ENCODE data around the gene STK32B.

DNA sequence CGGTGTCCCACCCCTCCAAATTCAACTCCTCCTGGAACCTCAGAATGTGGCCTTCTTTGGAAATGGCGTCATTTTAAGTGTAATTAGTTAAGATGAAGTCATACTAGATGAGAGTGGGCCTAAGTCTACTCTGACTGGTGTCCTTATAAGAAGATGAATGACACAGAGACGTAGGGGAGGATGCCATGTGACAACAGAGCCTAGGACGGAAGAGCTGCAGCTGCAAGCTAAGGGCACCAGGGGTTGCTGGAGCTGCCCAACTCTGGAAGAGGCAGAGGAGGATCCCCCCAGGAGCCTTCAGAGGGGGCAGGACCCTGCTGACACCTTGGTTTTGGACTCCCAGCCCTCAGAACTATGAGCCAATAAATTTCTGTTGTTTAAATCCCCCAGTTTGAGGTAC lies 115.1 kb downstream of the STK32B start:
- TF ChIP-seq YY1 (IDR thresholded peaks at IDR 0.05) (no peak), EGR1 (IDR thresholded peaks at IDR 0.05; ENCODE audit: low read depth in 2 of 2) (no peak), HNF4A (conservative IDR thresholded peaks at IDR 0.05) (no peak), JUND (IDR thresholded peaks at IDR 0.05) (no peak), RAD21 (IDR thresholded peaks at IDR 0.05) (no peak), SP1 (IDR thresholded peaks at IDR 0.05) (no peak), TAF1 (conservative IDR thresholded peaks at IDR 0.05) (no peak), FOXA2 (IDR thresholded peaks at IDR 0.05) (no peak), FOXA1 (IDR thresholded peaks at IDR 0.05) (no peak)
- TF ChIP-seq, protein P1, sequence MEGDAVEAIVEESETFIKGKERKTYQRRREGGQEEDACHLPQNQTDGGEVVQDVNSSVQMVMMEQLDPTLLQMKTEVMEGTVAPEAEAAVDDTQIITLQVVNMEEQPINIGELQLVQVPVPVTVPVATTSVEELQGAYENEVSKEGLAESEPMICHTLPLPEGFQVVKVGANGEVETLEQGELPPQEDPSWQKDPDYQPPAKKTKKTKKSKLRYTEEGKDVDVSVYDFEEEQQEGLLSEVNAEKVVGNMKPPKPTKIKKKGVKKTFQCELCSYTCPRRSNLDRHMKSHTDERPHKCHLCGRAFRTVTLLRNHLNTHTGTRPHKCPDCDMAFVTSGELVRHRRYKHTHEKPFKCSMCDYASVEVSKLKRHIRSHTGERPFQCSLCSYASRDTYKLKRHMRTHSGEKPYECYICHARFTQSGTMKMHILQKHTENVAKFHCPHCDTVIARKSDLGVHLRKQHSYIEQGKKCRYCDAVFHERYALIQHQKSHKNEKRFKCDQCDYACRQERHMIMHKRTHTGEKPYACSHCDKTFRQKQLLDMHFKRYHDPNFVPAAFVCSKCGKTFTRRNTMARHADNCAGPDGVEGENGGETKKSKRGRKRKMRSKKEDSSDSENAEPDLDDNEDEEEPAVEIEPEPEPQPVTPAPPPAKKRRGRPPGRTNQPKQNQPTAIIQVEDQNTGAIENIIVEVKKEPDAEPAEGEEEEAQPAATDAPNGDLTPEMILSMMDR (IDR thresholded peaks at IDR 0.05; ENCODE audit: low read depth, low read length, missing input control), result no peak
- TF ChIP-seq, protein P2, sequence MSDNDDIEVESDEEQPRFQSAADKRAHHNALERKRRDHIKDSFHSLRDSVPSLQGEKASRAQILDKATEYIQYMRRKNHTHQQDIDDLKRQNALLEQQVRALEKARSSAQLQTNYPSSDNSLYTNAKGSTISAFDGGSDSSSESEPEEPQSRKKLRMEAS (IDR thresholded peaks at IDR 0.05), result no peak
- TF ChIP-seq, protein P3, sequence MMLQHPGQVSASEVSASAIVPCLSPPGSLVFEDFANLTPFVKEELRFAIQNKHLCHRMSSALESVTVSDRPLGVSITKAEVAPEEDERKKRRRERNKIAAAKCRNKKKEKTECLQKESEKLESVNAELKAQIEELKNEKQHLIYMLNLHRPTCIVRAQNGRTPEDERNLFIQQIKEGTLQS (IDR thresholded peaks at IDR 0.05), result no peak
- TF ChIP-seq, protein P4, sequence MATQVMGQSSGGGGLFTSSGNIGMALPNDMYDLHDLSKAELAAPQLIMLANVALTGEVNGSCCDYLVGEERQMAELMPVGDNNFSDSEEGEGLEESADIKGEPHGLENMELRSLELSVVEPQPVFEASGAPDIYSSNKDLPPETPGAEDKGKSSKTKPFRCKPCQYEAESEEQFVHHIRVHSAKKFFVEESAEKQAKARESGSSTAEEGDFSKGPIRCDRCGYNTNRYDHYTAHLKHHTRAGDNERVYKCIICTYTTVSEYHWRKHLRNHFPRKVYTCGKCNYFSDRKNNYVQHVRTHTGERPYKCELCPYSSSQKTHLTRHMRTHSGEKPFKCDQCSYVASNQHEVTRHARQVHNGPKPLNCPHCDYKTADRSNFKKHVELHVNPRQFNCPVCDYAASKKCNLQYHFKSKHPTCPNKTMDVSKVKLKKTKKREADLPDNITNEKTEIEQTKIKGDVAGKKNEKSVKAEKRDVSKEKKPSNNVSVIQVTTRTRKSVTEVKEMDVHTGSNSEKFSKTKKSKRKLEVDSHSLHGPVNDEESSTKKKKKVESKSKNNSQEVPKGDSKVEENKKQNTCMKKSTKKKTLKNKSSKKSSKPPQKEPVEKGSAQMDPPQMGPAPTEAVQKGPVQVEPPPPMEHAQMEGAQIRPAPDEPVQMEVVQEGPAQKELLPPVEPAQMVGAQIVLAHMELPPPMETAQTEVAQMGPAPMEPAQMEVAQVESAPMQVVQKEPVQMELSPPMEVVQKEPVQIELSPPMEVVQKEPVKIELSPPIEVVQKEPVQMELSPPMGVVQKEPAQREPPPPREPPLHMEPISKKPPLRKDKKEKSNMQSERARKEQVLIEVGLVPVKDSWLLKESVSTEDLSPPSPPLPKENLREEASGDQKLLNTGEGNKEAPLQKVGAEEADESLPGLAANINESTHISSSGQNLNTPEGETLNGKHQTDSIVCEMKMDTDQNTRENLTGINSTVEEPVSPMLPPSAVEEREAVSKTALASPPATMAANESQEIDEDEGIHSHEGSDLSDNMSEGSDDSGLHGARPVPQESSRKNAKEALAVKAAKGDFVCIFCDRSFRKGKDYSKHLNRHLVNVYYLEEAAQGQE (IDR thresholded peaks at IDR 0.05), result no peak

All from liver (tissue), 3 donors.